Skeletal muscle cell (primary cell): Measurements from ENCODE around the gene SIGLEC1.

Experiments used
- DNase-seq: peaks from one replicate; pipeline ENCODE4 v3.0.0-alpha.2; 2010; ENCODE audit warnings: low read depth
- H3K4me3 ChIP-seq: 2 replicates; pipeline ENCODE4 v1.5.1; 2011; ENCODE audit warnings: low read depth, mild to moderate bottlenecking, control low read depth, low read length, moderate library complexity

The SIGLEC1 gene

DNA sequence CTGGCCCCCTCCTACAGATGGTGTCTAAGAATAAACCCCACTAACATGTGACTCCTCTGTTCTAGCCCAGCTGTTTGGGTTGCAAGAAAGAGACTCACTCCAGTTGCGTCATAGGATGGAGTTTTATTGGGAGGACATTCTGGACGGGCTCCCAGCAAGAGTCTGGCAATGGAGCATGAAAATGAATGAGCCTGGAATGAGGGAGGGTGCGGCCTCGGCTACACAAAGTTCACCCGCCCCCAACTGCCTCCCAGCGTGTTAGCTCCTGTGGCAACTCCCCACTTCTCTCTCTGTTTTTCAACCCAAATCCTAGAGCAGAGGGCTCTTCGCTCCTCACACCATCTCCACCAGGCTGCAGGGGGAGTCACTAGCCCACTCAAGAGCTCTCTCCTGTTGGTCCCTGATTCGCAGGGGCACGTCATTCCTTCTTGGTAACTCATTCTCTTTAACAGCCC, 25.5 kb downstream of the SIGLEC1 start:
- H3K4me3 ChIP-seq: no peak overlapping the region
- peak; percentile 84 for DNase-seq

DNA sequence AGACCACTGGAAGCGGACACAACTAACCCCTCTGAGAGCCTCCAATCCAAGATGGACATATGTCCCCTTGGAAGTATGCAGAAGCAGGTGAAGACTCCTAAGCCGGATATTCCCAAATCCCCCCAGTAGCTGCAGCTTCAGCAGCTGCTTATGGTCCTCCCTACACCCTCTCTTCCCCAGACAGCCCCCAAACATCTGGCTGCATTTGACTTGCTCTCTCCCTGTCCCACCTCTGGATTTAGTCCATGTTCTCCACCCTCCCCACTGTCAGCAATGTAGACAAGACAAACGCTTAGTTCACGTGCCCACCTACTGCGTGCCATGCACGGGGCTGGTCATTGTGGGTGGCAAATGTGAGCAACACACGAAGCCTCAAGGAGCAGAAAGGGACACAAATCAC, 26.0 kb downstream of the SIGLEC1 start:
- no peak for DNase-seq
- H3K4me3 ChIP-seq: no peak overlapping the region

DNA sequence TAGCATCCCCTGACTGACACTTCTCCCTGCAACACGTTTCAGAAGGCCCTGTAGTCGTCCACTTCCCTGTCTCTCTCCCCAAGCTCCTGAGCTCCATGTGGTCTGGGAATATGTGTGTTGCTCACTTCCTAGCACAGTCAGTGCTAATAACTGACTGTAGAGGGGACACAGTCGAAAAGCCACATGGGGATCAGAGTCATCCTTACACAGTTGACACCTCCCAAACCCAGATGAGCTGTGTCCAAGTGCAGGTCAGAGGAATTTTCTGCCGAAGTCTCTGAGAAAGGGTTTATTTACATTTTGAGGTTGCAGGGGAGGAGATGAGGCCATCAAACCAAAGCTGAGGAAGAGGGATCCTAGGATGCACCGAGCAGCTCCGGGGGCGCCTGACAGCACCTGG, 27.1 kb downstream of the SIGLEC1 start:
- no peak for DNase-seq
- H3K4me3 ChIP-seq: no peak overlapping the region

DNA sequence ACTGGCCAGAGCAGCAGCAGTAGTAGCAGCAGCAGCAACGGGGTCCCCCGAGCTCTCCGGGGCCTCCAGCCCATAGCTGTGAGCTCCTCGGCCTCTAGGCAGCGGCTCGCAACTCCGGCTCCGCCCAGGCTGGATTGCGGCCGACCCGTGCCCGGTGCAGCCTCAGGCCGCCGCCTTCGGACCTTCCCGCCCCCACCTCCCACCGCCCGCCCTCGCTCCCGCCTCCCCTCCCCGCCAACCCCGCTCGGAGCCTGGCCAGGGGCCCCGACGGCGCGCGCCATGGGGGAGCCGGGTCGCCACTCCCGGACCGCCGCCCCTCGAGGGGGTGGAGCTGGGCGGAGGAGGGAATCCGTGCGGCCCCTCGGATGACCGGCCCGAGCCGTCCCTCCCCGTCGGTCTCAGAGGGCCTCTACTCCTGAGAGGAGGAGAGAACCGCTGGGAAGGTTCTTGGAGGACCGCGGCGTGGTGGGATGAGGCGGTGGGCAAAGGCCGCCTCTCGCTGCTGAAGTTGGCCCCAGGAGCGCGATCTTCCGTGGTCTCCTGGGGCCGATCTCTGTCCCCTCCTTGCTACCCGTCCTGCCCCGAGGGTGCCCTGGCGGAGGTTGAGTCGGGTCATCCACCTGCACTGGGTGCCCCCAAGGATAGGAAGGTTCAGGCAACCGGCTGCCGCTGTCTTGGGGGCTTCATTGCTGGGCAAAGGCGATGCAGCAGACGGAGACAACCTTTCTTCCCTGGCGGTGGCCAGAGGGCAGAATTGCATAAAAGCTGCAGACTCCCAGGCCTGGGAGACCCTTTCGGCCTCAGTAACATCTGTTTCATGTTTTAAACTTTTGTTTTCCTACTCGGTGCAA, 30.2 kb downstream of the SIGLEC1 start, which contains the start of gene ADAM33:
TSS of gene ADAM33 (minus strand) at position 80 of the 851 bp plus-strand sequence. CDS start at position 74, 6 bp downstream.
- DNase-seq: no peak
- peak within 1 kb of the TSS; percentile 50 for H3K4me3 ChIP-seq

DNA sequence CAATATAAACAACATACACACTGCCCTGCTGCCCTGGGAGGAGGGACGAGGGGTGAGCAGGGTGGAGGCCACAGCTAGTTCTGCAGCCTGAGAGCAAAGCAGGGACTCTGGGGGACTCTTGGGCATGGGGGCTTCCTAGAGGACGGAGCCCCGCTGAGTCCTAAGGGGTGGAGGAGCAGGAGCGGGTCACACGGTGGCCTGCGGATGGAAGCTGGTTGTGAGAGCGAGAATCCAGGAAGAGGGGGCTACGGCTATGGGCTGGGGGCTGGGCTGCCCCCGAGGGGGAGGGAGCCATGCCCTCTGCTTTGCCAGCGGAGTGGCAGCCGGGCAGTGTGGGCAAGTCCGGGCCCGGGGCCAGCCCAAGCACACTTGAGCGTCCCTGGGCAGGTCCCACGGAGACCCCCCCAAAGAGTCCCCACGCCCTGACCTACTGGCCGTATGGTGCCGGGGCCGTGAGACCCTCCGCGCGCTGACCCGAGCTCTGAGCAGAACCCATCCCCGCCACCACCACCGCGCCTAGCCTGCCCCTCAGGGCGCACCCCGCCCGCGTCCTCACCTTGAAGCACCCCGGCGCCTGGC, 31.0 kb downstream of the SIGLEC1 start:
- H3K4me3 ChIP-seq: peak overlapping the region; percentile 50
- DNase-seq: no peak

DNA sequence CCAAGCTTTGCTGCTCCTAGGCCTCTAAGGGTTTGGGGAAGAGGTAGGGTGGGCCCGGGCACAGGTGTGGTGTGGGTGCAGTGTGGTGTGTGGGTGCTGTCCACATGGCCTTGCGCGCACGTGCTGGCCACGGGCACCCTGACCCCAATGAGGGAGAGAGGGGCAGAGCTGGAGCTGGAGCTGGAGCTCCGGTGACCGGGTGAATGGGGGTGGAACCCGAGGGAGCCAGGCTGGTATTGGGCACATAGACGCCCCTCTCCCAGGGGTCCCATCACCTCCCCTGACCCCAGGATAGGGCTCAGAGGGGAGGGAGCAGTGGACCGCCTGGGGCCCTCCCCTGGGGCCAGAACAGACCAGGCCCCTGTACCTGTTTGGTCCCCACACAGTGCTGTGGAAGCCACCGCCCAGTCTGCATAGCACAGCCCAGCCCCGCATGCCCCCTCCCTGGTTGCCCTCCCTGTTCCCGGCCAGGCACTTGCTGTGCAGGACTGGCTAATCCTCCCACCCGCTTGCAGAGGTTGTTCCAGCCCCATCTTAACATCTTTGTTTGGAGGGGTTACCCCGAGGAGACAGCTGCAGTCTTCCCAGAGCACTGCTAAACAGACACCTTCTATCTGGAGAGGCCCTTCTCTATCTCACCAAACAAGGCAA, 31.6 kb downstream of the SIGLEC1 start:
- no peak for DNase-seq
- H3K4me3 ChIP-seq: peak overlapping the region; percentile 50

DNA sequence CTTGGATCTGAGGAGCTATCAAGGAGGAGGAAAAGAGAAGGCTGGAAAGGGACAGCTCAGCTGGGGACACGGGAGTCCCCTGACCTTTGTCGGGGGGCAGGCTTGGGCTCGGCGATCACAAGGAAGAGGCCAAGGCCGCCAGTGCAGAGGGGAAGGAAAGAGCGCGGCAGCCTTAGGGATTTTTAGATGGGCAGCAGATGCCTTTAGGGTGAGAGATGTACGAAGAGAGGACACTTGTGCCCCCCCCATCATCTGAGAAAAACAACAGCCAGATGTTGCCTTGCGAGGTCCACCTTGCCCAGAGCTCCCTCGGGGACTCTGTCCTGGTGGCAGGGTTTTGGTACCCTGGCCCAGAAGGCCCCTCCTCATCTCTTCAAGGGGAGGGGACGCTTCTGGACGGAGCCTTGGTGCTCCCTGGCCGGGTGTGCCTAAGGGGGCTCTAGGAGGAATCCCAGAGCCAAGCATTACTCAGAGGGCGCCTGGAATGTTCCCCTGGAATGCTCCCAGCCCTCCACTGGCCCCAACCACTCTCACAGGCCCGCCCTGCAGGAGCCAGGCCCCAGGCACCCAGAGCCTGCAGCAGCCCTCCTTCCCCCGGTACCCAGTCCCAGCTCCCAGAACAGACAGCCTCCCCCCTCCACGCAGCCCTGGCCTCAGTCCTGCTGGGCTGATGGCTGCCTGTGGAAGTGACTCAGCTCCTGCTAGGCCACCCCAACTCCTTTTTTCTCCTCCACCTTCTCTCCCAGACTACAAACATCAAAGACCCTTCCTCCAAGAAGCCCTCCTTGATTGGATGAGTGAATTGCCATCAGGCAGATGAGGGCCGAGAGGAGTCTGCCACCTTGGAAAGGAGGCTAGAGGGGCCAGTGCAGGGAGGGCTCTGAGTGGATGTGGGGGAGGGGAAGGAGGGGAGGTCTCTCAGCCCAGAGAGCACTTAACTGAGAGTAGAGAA, 32.4 kb downstream of the SIGLEC1 start:
- DNase-seq: peak; percentile 63
- H3K4me3 ChIP-seq: peak overlapping the region; percentile 50

DNA sequence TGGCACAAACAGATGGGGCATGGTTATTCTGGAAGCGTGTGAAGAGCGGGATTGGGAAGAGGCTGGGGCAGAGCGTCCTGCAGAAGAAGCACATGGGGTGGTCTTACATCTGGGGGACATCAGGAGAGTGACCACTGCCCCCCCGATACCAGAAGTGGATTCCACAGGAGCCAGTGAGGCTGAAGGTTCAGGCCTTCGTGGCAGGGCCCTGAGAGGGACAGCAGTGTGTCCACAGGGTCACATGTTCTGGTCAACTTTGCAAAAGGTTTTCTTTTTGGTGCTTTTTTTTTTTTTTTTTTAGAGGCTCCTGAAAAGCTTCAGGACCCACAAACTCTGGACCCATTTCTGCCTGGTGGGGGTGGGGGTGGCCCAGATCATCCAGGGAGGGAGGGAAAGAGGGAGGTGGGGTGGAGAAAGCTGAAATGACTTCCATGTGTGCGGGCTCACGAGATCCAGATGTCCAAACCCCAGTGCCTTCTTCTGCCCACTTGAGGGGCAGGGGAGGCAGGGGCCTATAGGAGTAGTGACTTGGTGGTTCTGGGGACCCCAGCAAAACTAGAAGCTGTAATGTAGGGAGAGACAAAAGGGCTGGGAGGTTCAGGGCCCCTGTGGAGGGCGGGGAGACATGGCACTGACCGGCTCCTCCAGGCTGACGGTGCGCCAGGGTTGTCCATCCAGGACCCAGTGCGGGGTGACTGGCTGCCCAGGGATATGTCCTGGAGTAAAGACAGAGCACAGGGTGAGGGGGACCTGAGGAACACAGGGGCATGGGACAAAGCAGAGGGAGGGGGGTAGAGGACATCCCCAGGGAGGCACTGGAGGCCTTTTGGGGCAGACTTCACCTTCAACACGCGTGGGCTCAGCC, 33.3 kb downstream of the SIGLEC1 start:
- DNase-seq: no peak
- H3K4me3 ChIP-seq: no peak overlapping the region

DNA sequence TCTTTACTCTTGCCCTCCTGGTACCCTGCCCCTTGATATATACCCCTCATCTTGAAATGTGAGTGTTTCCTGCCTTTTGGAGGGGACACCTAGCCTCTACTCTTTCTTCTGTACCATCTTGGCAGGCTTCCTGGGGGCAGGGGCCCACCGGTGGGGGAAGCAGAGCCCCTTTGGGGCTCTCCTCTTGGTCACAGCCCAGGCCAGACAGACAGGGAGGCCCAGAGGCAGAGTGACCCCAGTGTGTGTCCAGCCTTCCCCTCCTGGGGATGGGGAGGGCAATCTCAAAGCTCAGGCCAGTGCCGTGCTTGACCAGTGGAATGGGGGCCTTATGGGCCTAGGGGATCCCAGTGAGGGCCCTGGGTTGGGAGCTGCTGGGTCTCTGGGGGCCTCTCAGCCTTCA, 34.2 kb downstream of the SIGLEC1 start:
- no peak overlapping the region for H3K4me3 ChIP-seq
- DNase-seq: no peak

DNA sequence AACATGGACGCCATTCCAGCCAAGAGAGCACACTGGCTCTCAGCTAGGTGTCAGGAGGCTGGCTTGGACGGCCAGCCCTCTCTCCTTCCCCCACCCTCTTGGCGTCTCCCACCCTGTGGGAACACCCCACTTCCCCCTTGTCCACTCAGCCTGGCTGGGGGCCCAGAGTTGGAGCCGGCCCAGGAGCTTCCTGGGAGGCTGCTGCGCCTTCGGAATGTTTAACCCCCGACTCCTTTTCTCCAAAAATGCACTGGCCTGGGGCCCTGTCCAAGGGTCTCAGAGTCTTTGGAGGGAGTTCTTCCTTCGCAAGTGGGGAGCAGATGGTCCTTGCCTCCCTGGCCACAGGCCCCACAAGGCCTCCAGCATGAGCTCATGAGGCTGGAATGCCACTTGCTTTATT, 34.7 kb downstream of the SIGLEC1 start:
- H3K4me3 ChIP-seq: no peak overlapping the region
- no peak for DNase-seq

DNA sequence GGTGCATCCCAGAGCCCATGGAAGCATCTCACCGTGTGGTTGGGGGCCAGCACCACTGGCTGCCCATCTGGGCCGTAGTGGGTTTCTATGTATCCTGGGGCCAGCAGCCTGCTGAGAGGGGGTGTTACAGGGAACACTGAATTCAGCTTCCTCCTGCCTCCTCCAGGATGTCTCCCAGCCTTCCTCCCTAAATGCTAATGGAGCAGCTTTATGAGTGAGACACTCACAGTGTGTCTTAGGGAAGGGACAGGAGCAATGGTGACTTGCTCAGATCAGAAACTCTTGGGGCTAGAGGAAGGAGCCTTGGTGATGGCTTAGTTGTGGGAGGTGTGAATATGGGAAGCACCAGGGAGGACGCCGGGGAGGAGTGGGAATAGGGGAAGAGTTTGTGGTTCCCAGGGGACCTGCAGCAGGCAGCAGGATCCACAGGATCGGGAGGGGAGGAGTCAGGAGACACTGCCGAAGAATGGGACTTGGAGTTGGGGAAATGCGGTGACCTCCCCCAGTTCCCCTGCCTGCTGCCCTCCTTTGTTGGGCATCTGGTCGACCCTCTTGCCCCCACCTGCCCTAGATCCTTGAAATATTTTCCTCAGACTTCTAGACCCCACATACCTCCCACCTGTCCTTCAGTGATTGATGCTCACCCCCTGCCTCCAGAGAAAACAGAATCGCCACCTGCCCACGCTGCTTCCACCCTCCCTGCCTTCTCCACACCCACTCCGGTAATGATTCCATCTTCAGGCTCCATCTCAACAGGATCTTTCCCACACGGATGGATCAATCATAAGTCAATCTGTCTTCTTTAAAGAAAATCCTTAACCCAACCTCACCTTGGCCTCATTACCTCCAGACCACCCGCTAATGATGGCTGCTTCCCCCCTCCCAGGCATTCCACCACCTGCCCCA, 37.2 kb downstream of the SIGLEC1 start:
- no peak overlapping the region for H3K4me3 ChIP-seq
- no peak for DNase-seq

DNA sequence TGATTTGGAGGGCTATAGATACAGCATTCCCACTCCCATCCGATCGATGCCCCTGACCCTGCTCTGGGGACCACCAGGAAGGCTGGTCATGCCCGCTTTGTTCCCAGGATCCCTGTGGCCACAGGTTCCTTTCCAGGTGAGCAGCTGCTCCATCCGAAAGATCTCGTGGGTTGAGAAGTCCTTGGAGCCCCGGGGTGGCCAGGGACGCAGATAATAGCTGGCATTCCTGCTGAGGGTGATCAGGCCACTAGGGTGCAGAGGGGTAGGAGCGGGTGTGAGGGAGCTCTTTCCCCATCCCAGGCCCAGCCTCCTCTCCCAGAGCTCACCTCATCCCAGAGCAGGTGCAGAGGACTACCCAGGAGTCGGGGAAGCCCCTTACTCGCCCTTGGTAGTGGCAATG, 38.0 kb downstream of the SIGLEC1 start:
- no peak for DNase-seq
- H3K4me3 ChIP-seq: no peak overlapping the region

DNA sequence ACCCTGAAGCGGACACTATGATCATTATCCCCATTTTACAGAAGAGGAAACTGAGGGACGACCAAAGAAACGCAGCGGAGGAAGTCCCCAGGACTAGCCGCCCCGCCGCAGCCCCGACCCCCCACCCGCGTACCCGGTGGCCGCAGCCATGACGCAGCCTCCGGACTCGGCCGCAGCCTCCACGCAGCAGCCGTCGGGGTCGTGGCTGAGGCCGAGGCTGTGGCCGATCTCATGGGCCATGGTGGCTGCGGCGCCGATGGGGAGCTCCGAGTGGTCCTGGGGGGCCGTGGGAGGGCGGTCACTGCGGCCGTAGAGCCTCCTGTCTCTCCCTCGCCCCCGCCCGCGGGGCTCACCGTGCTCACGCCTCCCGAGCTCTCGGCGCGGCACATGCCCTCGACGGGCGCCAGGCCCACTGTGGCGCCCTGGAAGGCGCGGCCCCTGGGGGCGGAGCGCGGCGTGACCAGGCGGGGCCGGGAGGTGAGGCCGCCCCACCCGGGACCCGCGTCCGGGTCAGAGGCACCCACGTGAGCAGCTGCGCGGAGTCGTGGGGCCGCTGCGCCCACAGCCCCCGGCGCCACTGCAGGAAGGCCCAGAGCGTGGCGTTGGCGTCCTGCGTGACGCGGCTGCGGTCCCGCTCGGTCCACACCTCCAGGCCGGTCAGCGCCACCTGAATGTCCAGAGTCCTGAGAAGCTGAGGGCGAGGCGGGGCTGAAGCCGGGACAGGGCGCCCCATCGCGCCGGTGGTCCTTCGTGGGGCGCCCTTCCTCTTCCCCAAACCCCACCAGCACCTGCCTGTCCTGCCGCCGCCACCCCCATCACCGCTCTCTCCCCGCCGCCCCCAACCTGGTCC, 39.0 kb downstream of the SIGLEC1 start:
- H3K4me3 ChIP-seq: no peak overlapping the region
- no peak for DNase-seq

DNA sequence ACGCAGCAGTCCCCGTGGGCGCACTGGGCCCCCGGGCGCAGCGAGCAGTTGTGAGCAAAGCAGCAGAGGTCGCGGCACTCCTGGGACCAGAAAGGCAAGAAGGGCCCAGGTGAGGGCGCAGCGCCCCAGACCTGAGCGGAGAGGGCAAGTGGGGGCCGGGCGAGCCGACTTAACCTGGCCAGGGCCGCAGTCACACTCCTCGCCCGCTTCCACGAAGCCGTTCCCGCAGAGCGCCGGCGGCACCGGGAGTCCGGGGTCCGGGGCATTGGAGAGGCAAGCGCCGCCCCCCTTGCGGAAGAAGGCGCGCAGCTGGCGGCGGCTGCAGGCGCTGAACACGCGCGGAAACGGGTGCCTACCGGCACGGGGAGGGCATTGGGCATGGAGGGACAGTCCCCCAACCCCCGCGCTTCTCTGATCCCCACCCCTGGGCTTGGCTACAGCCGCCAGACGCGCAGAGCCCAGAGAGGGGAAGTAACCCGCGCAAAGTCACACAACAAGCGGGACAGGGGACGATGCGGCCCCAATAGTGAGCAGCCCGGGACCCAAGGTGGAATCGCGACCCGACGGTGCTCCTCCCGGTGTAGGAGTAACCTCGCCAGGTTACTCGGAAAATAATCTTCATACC, 39.7 kb downstream of the SIGLEC1 start:
- no peak for DNase-seq

DNA sequence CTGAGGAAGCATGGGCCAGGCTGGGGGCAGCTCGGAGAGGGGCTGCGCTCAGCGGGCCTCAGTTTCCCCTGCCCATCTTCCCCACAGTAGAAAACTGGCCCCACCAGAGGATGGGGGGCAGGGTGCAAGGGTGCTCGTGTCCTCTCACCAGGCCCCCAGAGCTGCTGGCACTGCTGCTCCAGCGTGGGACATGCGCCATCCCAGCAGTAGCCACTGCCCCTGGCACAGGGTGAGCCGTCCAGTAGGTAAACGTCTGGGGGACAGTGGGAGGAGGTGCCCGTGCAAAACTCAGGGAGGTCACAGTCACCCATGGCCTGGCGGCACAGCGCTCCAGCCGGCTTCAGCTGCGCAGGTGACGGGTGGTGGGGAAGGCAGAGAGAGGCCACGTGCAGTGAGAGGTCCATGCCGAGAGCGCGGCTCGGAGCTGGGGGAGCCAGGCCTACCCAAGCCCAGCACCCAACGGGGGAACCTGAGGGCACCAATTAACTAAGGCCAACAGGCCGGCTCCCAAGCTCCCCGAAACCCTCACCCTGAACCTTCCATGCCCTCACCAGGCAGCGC, 40.3 kb downstream of the SIGLEC1 start:
- no peak for DNase-seq
- no peak overlapping the region for H3K4me3 ChIP-seq

More for the DNA sequence above, 39.7 kb downstream of the SIGLEC1 start:
- no peak overlapping the region for H3K4me3 ChIP-seq

DNA sequence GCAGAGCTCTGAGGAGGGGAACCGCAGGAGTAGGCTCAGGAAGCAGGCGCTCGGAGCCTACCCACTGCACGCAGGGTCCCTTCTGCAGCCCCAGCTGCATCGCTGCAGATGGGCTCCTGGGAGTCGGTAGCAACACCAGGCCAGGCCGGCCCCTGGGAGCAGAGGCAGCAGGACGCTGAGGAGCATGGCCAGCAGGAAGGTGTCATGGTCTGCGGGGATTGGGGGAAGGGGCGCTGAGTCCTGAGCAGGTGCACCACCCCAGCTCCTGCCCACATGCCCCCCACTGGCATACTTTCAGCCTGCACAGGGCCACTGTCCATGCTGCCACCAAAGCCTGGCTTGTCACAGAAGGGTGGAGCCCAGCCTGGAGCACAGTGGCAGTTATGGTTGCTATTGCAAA, 41.5 kb downstream of the SIGLEC1 start:
- no peak overlapping the region for H3K4me3 ChIP-seq

More for the DNA sequence above, 41.5 kb downstream of the SIGLEC1 start:
- DNase-seq: no peak
